Gastroesophageal sphincter (tissue), 4 donors: ENCODE measurements around the gene IMP4. TPM values are rescaled to one million over a fixed set of nuclear protein-coding genes. Genes with fewer than 3 reads are reported as not detected.

Experiments
- ATAC-seq: fragments of 150-250 bp; one replicate; pipeline ENCODE4 v1.9.1; 2016; ENCODE audit warnings: mild to moderate bottlenecking, moderate library complexity
- H3K27ac ChIP-seq, 4 donors: fragments of 200-600 bp; sonication (generic) in 3 of 4; 1 replicate in 3 of 4; 2 replicates in 1 of 4; pipeline ENCODE4 v1.5.1; 2016 to 2019
- H3K27me3 ChIP-seq: fragments of 200-600 bp; sonication (generic); one replicate; pipeline ENCODE4 v1.5.1; 2019
- H3K36me3 ChIP-seq, 2 donors: fragments of 200-600 bp; sonication (generic); one replicate each; pipeline ENCODE4 v1.5.1; 2019; ENCODE audit warnings: control low read depth in 1 of 2
- H3K4me1 ChIP-seq, 3 donors: fragments of 200-600 bp; sonication (generic); 1 replicate in 2 of 3; 2 replicates in 1 of 3; pipeline ENCODE4 v1.5.1; 2016 to 2019; ENCODE audit warnings: control low read depth in 2 of 3
- H3K4me3 ChIP-seq, 2 donors: fragments of 200-600 bp; sonication (generic); one replicate each; pipeline ENCODE4 v1.5.1; 2019; ENCODE audit warnings: mild to moderate bottlenecking in 1 of 2, moderate library complexity in 1 of 2
- H3K9me3 ChIP-seq, 3 donors: fragments of 200-600 bp; sonication (generic); one replicate each; pipeline ENCODE4 v1.5.1; 2017 to 2019; ENCODE audit warnings: control low read depth in 2 of 3
- CTCF ChIP-seq, 4 experiments: fragments of 200-600 bp in 2 of 4; fragments of 450-650 bp in 2 of 4; sonication (generic) in 1 of 4; IDR thresholded peaks; one replicate each; pipeline ENCODE4 v1.5.1; 2017 to 2019; ENCODE audit warnings: antibody characterized with exemption in 4 of 4, mild to moderate bottlenecking in 2 of 4, moderate library complexity in 2 of 4
- EP300 ChIP-seq: sonication (generic); formaldehyde crosslinking; IDR thresholded peaks from one replicate; pipeline ENCODE4 v1.6.1; 2017; ENCODE audit warnings: antibody characterized with exemption, mild to moderate bottlenecking
- POLR2A ChIP-seq, 2 donors: fragments of 450-650 bp; IDR thresholded peaks; one replicate each; pipeline ENCODE4 v1.6.1; 2017; ENCODE audit warnings: antibody characterized with exemption in 2 of 2, mild to moderate bottlenecking in 2 of 2, moderate library complexity in 1 of 2
- POLR2AphosphoS5 ChIP-seq: sonication (generic); formaldehyde crosslinking; IDR thresholded peaks from one replicate; pipeline ENCODE4 v1.6.1; 2017; ENCODE audit warnings: antibody characterized with exemption
- WGBS, 2 donors: methylation state at CpG; one replicate each; pipeline ENCODE4 v1.1.5; 2018; ENCODE audit warnings: low coverage in 1 of 2; 5-methylcytosine and 5-hydroxymethylcytosine counted together
- total RNA-seq, 4 donors: library from RNA; depleted of rRNA; stranded (reverse); fragments of >200 nt; gene quantifications; one replicate each; pipeline ENCODE4 v1.1.0, GENCODE V29; 2016

IMP4 gene
- total RNA-seq, 4 donors from 2014 or later = 78.8 to 143 (median 113) TPM

GRCh38 chr2:130336150-130336876 lies 6.4 kb upstream of the IMP4 start:
- Histone ChIP-seq H3K27ac (peak overlapping the region in 1 of 4 donors; percentile 64), H3K4me3 (no peak overlapping the region), H3K4me1 (peaks cover 0 to 24% (median 4%) of the 10 kb centered on the region in 3 donors), H3K9me3 (no peaks in the 10 kb centered on the region), H3K27me3 (peaks cover 11% of the 10 kb centered on the region), H3K36me3 (peaks cover 0 to 37% of the 10 kb centered on the region in 2 donors)
- 74 to 77% methylated on average over 6 to 7 of the region's 13 CpGs for WGBS, 2 donors
- TF ChIP-seq POLR2AphosphoS5 (no peak), POLR2A (IDR thresholded peaks at IDR 0.05) (no peak), EP300 (no peak), CTCF (IDR thresholded peaks at IDR 0.05) (no peak)
- no peak for ATAC-seq

GRCh38 chr2:130336877-130337734 lies 5.6 kb upstream of the IMP4 start:
- ATAC-seq = peak; percentile 56
- H3K4me1 ChIP-seq = peaks cover 0 to 27% (median 6%) of the 10 kb centered on the region in 3 donors

GRCh38 chr2:130337735-130338325 lies 4.9 kb upstream of the IMP4 start:
- H3K4me3 ChIP-seq = peak overlapping the region in 1 of 2 donors; percentile 35
- WGBS, 2 donors = 55 to 65% methylated on average over 2 to 6 of the region's 8 CpGs
- TF ChIP-seq CTCF (IDR thresholded peaks at IDR 0.05) = no peak
- no peak for TF ChIP-seq POLR2A (IDR thresholded peaks at IDR 0.05)
- TF ChIP-seq POLR2AphosphoS5 = no peak

More at GRCh38 chr2:130336877-130337734, 5.6 kb upstream of the IMP4 start:
- H3K36me3 ChIP-seq = peaks cover 0 to 37% of the 10 kb centered on the region in 2 donors
- H3K9me3 ChIP-seq = no peaks in the 10 kb centered on the region
- no peak for TF ChIP-seq EP300
- TF ChIP-seq CTCF (IDR thresholded peaks at IDR 0.05) = peak in 1 of 4 experiments; percentile 13
- TF ChIP-seq POLR2AphosphoS5 = peak; percentile 6
- H3K27me3 ChIP-seq = peaks cover 3% of the 10 kb centered on the region
- H3K27ac ChIP-seq = peak overlapping the region in 3 of 4 donors; percentile 38 to 64 (median 38)
- peak overlapping the region in 1 of 2 donors; percentile 35 for H3K4me3 ChIP-seq
- WGBS, 2 donors = 18 to 21% methylated on average over 14 of the region's 29 CpGs

GRCh38 chr2:130338793-130339345 lies 3.8 kb upstream of the IMP4 start:
- Histone ChIP-seq H3K36me3 (peaks cover 0 to 37% of the 10 kb centered on the region in 2 donors), H3K9me3 (no peaks in the 10 kb centered on the region), H3K27me3 (no peaks in the 10 kb centered on the region), H3K27ac (no peak overlapping the region), H3K4me3 (no peak overlapping the region), H3K4me1 (peaks cover 0 to 30% (median 14%) of the 10 kb centered on the region in 3 donors)
- TF ChIP-seq POLR2A (IDR thresholded peaks at IDR 0.05) (no peak), CTCF (IDR thresholded peaks at IDR 0.05) (no peak), EP300 (no peak), POLR2AphosphoS5 (no peak)
- ATAC-seq = no peak
- WGBS, 2 donors = 92% methylated on average over 8 of the region's 12 CpGs; no CpG with 5 or more reads in 1 of the 2 donors

More at GRCh38 chr2:130337735-130338325, 4.9 kb upstream of the IMP4 start:
- no peak for ATAC-seq
- no peaks in the 10 kb centered on the region for H3K27me3 ChIP-seq
- H3K36me3 ChIP-seq = peaks cover 0 to 37% of the 10 kb centered on the region in 2 donors
- peaks cover 0 to 21% (median 6%) of the 10 kb centered on the region in 3 donors for H3K4me1 ChIP-seq
- peak overlapping the region in 2 of 4 donors; percentile 38 to 64 for H3K27ac ChIP-seq
- no peaks in the 10 kb centered on the region for H3K9me3 ChIP-seq
